HG03280 (cell line): Measurements from ENCODE around the gene CALR.
"Not testable (repeated sequence)": the region's sequence is repeated elsewhere in the genome, so short reads cannot be mapped to it uniquely, and the experiment has no call there.

Experiments used
- ATAC-seq: cut with Tn5 transposase; IDR thresholded peaks from one replicate; pipeline ENCODE4 v1.9.1; 2021; ENCODE audit warnings: mild to moderate bottlenecking, moderate library complexity; ENCODE audit not compliant: unreplicated experiment

CALR gene

DNA sequence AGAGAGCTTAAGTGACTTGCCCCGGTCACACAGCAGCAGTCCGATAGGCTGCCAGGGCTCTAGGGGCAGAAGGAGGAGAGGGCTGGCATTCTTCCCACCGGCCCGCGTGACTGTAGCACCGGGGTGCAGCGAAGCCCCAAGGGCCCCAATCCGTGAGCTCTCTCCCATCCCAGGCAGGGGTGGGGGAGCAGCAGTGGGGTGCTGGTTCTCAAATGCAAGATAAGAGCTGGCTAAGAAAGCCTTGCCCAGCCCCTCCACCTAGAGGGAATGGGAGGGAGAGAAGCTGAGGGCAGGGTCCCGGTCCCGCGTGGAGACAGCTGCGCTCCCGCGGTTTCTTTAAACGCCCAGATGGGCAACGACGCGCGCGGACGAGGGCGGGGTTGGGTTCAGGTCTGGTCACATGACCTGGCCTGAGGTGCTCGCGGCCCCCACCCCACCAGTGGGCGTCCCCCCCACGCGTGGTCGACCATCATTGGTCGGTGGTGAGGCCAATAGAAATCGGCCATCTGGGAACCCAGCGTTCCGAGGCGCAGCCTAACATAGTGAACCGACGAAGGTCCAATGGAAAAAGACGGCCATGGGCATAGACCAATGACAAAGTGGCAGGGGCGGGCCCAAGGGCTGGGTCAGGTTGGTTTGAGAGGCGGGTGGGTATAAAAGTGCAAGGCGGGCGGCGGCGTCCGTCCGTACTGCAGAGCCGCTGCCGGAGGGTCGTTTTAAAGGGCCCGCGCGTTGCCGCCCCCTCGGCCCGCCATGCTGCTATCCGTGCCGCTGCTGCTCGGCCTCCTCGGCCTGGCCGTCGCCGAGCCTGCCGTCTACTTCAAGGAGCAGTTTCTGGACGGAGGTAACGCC, at the start of gene CALR:
TSS of gene CALR (plus strand) at position 683 of the 852 bp plus-strand sequence. CDS start at position 754, 71 bp downstream.
- ATAC-seq: peak; percentile 88

DNA sequence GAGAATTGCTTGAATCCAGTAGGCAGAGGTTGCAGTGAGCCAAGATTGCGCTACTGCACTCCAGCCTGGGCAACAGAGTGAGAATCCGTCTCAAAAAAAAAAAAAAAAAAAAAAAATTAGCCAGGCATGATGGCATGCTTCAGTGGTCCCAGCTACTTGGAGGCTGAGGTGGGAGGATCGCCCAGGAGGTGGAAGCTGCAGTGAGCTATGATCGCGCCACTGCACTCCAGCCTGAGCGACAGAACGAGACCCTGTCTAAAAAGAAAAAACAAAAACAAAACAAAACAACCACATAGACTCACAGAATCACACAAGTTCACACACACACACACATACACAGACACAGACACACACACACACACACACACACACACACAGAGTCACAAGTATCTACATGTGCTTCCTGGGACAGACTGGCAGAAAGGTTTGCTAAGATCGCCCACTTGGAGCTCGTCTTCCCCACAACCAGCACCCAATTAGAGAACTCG, 48.1 kb upstream of the CALR start:
- ATAC-seq: not testable (repeated sequence)

DNA sequence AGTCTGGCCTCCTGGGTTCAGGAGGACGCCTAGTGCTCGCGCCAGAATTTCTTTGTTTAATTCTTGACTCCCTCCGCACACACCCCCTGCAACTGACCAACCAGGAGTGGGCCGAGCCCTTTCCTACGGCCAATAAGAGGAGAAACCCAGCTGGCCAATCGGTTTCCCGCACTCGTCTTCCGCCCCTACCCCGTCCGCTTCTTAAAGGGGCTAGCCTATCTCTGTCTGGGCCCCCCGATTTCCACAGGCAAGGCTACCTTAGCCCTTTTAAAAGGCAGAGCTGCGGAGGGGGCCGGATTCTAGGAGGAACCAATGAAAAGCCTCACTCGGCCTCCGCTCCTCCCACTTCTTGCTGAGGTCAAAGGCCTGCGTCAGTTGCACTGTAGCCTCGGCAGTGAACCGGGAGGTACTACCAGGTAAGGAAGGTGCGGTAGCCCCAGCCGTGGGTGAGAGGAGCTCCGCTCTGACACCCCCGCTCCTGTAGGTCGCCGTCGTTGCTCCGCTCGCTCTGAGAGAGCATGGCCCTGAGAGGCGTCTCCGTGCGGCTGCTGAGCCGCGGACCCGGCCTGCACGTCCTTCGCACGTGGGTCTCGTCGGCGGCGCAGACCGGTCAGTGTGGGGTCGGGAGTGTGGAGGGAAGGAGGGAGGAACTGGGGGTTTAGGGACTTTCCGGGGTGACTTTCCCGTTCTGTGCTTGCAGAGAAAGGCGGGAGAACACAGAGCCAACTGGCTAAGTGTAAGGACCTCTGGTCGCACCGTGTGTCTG, 47.4 kb upstream of the CALR start, which contains the start of gene GCDH:
TSS of gene GCDH (plus strand) at position 374 of the 766 bp plus-strand sequence. CDS start at position 519, 145 bp downstream.
- peak; percentile 91 for ATAC-seq

DNA sequence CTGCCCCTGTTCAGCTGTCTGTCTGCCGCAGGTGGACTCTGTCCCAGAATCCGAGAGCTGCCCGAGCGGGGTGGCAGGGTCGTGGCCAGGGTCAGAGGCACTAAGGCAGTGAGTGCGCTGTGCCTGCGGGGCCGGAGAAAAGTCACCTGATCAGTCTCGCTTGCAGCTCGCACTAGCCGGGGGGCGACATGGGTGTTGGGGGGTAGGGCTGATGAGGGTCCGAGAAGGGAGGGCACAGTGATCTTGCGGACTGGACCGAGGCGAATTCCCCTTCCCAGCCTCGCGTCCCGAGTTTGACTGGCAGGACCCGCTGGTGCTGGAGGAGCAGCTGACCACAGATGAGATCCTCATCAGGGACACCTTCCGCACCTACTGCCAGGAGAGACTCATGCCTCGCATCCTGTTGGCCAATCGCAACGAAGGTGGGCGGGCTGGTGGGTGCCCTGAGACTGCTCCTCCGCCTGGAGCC, 46.8 kb upstream of the CALR start:
- ATAC-seq: no peak

DNA sequence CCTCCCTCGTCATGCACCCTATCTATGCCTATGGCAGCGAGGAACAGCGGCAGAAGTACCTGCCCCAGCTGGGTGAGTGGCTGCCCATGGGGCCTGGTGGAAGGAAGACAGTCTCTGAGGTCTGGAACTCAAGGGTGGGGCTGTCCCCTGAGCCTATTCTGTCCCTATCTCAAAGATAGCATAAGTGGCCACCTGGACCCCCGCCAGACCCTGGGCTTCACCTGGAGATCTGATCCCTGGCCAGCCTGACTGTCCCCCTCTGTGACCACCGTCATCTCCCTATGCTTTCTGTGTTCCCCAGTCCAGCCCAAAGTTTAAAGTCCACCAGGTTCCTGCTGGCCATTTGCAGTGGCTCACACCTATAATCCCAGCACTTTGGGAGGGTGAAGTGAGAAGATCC, 44.8 kb upstream of the CALR start:
- ATAC-seq: no peak

DNA sequence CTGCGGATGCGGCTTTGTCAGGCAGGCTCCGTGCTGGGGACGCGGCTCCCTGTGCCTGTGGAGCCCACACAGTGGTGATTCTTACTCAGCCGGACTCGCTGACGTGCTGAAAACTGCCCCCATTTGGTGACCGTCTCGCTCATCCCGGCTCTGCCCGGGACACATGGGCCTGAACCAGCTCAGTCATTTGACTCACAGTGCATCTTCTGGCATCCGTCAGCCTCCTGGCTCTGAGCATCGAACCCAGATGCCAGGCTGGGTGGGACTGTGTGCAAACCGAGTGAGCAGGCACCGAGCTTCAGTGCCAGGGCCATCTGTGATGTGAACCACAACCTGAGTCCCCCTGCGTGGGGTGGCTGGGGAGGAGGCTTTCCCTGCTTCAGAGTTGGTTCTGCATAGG, 41.9 kb upstream of the CALR start:
- no peak for ATAC-seq

DNA sequence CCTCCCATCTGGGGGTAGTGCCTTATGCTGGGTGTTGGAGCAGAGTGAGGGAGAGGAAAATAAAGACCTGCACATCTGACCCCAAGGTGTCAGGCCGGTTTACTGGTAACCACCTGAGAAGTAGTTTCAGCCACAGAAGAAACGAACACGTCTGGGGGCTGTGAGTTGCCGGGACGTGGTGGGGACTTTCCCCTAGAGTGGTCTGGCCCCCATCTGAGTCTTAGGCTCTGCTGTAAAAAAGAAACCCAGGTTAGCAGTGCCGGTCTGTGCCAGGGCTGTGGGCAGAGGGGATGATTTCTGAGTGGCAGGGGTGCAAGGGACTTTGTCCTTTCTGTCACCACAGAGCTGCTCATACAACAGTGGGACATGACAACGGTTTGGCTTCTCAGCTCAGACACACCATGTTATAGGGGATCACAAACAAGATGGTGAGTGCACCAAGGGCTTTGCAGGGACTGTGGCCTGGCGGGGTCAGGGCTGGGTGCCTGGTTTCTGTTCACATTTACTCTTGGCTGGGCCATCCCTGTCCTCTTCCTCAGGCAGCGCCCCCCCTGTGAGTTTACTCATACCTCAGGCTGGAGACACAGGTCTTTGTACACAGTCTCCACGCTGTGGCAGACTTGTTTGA, 38.4 kb upstream of the CALR start:
- ATAC-seq: peak; percentile 82

DNA sequence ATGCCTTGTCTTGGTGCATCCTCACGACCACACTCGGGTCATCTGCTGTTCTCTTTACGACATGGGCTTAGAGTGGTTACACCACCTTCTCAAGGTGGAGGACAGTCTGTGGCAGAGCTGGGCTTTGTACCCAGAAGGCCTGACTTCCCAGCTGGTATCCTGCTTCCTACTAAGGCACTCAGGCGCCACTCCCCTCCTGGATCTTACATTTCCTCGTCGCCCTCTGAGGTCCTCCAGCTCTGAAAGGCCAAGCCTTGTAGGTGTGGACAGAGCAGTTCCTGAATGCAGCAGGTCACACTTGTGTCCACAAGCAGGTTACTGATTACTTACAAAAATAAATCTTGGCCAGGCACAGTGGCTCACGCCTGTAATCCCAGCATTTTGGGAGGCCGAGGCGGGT, 31.2 kb upstream of the CALR start:
- no peak for ATAC-seq

DNA sequence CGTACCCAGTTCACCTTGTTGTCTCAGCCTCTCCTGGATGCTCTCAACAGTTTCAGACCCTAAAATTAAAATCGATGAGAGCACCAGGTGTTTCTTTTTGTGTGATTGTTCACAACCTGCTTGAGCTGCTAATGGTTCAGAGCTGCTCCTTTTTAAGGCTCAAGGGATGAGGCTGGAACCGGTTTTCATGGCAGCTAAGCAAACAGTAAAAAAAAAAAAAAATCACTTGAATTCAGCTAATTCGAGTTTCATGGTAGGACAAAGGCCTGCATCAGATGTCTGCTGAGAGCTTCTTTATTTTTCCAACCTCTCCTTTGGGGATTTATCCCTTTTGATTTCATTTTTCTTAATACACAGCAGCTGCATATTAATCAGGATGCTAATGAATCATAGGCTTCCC, 25.8 kb upstream of the CALR start:
- ATAC-seq: no peak

DNA sequence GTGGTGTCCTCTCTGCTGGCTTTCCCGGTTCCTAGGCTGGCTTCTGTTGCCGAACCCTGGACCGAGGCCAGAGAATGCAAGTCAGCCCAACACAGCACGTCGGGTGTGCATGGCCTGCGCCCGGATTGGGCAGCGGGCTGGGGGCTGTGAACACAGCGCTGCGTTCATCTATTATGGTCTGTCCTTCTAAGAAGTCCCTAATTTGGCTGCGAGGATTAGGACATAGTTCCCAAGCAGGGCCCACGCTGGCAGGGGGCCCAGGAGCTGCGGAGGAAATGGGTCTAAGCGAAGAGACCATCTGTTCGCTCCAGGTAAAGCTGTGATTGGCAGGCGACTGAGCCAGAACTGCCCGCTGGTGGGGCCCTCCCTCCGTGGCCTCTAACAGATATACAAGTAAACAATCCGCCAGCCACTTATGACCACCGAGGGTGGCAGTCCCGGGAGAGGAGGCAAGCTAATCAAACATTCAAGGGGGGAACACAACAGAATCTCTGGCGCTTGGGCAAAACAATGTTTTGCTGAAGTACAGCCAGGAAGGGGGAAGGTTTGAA, 25.3 kb upstream of the CALR start:
- no peak for ATAC-seq

DNA sequence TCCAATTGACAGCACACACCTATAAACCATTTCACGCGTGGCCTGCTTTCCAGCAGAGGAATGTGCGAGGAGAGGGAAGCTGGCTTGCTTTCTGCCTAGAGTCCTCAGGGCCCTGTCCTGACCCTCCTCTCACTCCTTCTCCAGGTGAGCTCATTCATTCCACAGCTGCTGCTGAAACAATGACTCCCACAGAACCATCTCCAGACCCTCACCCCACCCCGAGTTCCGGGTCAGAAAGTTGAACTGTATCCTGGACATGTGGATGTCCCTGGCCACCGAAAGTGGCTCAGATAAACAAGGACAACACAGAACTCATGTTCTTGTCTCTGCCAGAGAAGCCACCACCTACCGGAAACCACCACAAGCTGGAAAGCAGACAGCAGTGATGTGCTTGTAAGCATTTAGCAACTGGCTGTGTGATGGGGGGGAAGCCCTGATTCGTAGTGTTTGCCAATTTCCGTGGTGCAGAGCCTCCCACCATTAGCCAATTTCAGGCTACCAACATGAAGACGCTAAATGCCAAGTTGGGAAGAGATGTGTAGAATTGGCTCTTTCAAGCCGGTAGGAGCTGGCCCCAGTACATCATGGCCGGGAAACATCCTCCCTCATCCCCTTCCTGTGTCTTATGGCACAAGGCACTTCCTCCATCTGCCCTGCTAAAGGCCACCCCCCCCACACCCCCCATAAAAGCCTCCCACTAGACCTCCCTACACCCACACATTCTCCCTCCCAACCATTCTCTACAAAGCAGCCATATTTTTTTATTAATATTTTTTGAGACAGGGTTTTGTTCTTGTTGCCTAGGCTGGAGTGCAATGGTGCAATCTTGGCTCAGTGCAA, 24.3 kb upstream of the CALR start:
- ATAC-seq: no peak

DNA sequence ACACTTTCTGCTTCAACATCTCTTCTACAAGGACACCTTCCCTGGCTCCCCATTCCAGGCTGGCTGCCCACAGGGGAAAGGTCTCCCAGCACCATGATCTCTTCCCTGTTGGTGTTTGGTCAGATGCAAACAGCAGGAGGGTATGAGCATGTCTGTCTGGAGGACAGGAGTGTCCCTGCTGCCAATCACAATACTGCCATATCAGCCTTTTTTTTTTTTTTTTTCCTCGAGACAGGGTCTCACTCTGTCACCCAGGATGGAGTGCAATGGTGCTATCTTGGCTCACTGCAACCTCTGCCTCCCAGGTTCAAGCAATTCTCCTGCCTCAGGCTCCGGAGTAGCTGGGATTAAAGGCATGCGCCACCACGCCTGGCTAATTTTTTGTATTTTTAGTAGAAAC, 22.5 kb upstream of the CALR start:
- ATAC-seq: not testable (repeated sequence)

DNA sequence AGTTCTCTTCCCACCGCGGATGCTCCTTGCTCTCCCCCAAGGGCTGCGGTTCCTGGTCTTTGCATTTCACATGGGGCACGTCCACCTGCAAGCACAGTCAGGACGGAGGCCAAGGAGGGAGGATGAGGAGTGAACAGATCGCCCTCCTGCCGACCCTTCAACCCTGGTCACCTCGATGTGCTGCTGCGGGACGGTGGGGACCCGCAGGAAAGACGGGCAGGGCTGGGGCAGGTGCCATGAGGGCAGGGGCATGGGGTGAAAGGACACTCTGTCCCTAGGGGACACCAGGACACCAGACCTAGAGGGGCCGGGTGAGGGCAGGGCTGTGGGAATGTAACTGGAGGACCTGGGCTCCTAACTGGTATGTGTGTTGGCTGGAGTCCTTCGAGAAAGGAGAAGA, 20.2 kb upstream of the CALR start:
- no peak for ATAC-seq

DNA sequence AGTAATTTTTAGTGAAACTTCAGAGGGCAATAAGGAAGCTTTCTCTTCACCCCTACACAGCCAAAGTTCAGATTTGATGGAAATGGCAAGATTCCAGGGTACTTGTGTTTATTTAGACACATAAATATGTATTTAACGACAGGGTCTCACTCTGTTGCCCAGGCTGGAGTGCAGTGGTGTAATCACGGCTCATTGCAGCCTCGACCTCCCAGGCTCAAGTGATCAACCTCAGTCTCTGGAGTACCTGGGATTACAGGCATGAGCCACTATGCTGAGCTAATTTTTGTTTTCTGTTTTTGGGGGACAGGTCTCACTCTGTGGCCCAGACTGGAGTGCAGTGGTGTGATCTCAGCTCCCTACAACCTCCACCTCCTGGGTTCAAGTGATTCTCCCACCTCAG, 17.4 kb upstream of the CALR start:
- ATAC-seq: no peak

DNA sequence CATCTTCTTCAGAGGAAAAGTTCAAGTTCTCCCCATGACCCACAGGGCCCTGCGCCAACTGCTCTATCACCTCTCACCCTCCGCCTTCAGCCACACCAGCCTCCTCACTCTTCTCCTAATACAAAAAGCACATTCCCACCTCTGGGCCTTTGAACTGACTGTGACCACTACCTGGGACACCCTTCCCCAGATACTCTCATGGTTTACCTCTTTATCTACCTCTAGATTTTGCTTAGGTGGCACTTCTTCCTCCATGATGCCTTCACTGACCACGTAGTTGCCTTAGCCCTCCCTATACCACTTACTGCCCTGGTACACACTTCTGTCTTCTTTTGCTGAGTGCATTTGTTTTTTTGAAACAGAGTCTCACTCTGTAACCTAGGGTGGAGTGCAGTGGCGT, 15.4 kb upstream of the CALR start:
- no peak for ATAC-seq

DNA sequence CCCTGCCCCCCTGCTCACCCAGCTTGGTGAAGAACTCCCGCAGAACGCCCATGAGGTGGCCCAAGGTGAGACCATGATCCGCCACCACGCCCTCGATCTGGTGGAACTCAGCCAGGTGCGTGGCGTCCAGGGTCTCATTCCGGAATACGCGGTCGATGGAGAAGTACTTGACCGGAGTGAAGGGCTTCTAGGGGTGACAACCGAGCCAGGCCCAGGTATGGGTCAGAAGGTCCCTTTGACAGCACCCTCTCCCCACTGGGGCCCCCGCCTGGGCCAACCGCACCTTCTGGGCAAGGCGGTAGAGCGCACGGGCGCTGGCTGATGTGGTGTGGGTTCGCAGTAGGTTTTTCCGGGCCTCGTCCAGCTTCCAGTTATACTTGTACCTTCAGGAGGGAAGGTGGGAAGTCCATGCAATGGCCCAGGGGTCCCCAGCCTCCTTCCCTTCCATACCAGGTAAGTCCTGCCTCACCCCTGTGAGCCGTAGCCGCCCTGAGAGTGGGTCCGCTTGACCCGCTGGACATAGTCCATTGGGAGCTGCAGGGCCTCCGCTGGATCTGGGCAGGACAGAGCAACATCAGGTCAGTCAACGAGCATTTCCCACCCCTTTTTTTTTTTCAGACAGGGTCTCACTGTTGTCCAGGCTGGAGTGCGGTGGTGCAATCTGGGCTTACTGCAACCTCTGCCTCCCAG, 13.6 kb upstream of the CALR start:
- ATAC-seq: no peak

DNA sequence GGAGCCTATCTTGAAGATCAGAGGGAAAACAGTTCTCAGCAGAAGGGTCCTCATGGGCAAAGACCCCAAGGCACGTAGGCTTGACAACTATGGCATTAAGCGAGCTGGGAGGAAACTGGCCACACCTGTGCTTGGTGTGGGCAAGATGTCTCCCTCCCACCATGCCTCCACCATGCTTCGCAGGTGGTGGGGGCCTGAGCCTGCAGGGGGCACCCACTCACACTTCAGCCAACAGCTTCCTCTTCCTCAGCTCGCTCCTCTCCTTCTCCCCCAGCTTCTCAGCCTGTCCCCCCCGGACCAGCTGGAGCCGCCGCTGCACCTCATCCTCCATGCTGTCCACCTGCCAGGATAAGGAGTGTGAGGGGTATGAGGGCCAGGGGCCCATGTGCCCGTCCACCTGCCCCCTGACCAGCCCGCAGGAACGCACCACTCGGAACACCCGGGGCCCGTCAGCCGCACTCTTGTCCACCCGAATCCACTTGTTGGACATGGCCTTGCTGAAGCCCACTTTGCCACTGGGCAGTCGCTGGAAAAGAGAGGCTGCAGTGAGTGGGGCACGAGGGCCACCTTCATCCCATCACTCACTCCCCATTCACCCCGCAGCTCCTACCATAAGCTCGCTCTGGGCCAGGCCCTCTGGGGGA, 8.3 kb upstream of the CALR start:
- no peak for ATAC-seq

DNA sequence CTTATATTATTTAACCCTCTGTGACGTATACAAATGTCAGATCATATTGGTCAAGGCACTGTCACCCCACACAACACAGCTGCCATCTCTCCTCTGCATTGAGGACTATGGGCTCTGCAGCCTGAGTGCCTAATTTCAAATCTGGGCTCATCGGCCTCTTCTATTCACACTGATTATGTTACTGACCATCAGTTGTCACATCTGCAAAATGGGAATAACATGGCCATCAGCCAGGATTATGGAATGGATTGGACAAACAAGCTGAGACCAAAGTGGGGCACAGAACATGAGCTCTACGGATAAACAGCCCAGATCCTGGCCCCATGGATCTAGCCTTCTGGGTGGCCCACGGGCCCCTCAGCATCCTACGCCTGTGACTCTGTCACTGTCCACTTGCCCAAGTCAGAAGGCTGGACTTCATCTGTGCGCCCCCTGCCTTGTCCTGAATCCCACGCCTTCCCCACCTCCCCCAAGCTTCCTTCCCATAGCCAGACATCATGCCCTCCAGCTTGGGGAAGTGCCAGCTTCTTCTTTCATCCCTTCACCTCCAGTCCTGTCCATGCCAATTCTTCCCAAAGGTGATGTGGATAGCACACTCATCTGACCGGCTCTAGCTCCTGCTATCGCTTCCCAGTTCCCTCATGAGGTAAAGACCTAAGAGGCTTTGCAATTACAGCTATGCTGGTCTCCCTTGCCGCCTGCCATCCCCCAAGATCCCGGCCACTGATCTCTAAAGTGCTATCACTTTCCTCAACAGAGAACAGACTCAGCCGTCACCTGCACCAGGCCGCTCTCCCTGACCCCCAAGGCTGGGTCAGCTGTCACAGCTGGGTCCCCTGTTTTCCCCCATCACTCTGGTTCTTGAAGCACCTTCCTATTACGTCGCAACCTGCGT, 5.8 kb upstream of the CALR start:
- no peak for ATAC-seq
